Liver (tissue), 9 donors: ENCODE results near the gene ATP2C1. TPM values are rescaled to one million over a fixed set of nuclear protein-coding genes. Genes with fewer than 3 reads are reported as not detected.

ENCODE experiments used
- DNase-seq: peaks from one replicate; pipeline ENCODE4 v3.0.0-alpha.2; 2017; ENCODE audit warnings: low spot score
- H3K27ac ChIP-seq, 2 donors: one replicate each; pipeline ENCODE4 v1.7.0; 2013; ENCODE audit warnings: inconsistent platforms in 2 of 2, low read length in 2 of 2, control low read depth in 1 of 2, low read depth in 1 of 2, mild to moderate bottlenecking in 1 of 2
- H3K27me3 ChIP-seq, 4 donors: one replicate each; pipeline versions ENCODE4 v1.6.1 to v1.7.0; 2013; ENCODE audit warnings: low read length in 3 of 4, inconsistent platforms in 1 of 4, mild to moderate bottlenecking in 1 of 4, moderate library complexity in 1 of 4; ENCODE audit not compliant: control insufficient read depth in 4 of 4, insufficient read depth in 4 of 4
- H3K36me3 ChIP-seq, 4 donors: one replicate each; pipeline versions ENCODE4 v1.6.1 to v1.7.0; 2013; ENCODE audit warnings: low read length in 3 of 4, mild to moderate bottlenecking in 3 of 4, low read depth in 1 of 4, moderate library complexity in 1 of 4; ENCODE audit not compliant: control insufficient read depth in 4 of 4, insufficient read depth in 3 of 4
- H3K4me1 ChIP-seq, 4 donors: one replicate each; pipeline versions ENCODE4 v1.6.1 to v1.7.0; 2013; ENCODE audit warnings: low read length in 3 of 4, mild to moderate bottlenecking in 3 of 4, moderate library complexity in 1 of 4; ENCODE audit not compliant: control insufficient read depth in 4 of 4, insufficient read depth in 4 of 4
- H3K4me3 ChIP-seq, 3 donors: one replicate each; pipeline versions ENCODE4 v1.6.1 to v1.7.0; 2013; ENCODE audit warnings: low read length in 3 of 3, control low read depth in 1 of 3, low read depth in 1 of 3, mild to moderate bottlenecking in 1 of 3
- H3K9ac ChIP-seq, 2 donors: one replicate each; pipeline ENCODE4 v1.7.0; 2013; ENCODE audit warnings: low read length in 2 of 2, mild to moderate bottlenecking in 2 of 2, moderate library complexity in 2 of 2, control low read depth in 1 of 2, low read depth in 1 of 2
- H3K9me3 ChIP-seq, 4 donors: one replicate each; pipeline versions ENCODE4 v1.6.1 to v1.7.0; 2013; ENCODE audit warnings: low read length in 3 of 4; ENCODE audit not compliant: control insufficient read depth in 4 of 4
- ATF3 ChIP-seq: IDR thresholded peaks from 2 replicates; pipeline ENCODE4 v1.6.1; 2016; ENCODE audit warnings: antibody characterized with exemption
- CTCF ChIP-seq: fragments of 150-350 bp; IDR thresholded peaks from 2 replicates; pipeline ENCODE4 v1.5.1; 2017; ENCODE audit warnings: improper control_type of control experiment, low read depth, low read length; ENCODE audit not compliant: missing input control
- FOXA1 ChIP-seq: IDR thresholded peaks from 2 replicates; pipeline ENCODE4 v1.6.1; 2016; ENCODE audit warnings: antibody characterized with exemption
- FOXA2 ChIP-seq: IDR thresholded peaks from 2 replicates; pipeline ENCODE4 v1.6.1; 2016; ENCODE audit warnings: antibody characterized with exemption
- GABPA ChIP-seq, 2 donors: IDR thresholded peaks in 1 of 2; conservative IDR thresholded peaks in 1 of 2; 2 replicates each; pipeline ENCODE4 v1.6.1; 2016; ENCODE audit warnings: antibody characterized with exemption in 2 of 2, mild to moderate bottlenecking in 1 of 2, moderate library complexity in 1 of 2
- HNF4A ChIP-seq, 2 donors: conservative IDR thresholded peaks; 2 replicates each; pipeline ENCODE4 v1.6.1; 2016; ENCODE audit warnings: antibody characterized with exemption in 2 of 2, mild to moderate bottlenecking in 2 of 2
- HNF4G ChIP-seq: IDR thresholded peaks from 2 replicates; pipeline ENCODE4 v1.6.1; 2016; ENCODE audit warnings: antibody characterized with exemption
- SP1 ChIP-seq: IDR thresholded peaks from 2 replicates; pipeline ENCODE4 v1.6.1; 2018; ENCODE audit warnings: antibody characterized with exemption, mild to moderate bottlenecking
- WGBS: extraction: QIAGEN DNeasy Blood & Tissue Kit; methylation state at CpG from one replicate; pipeline ENCODE4 v1.1.7; 2013; 5-methylcytosine and 5-hydroxymethylcytosine counted together
- polyA plus RNA-seq, 2 donors: library from polyadenylated mRNA; stranded (reverse) in 1 of 2; unstranded in 1 of 2; fragments of 200-250 nt in 1 of 2; fragments of >200 nt in 1 of 2; fragmentation: Nextera tagmentation in 1 of 2; extraction: Ambion mirVana in 1 of 2; gene quantifications; one replicate each; pipeline versions ENCODE4 v1.2.1 to v1.2.3, GENCODE V29; 2013 to 2015
- total RNA-seq, 2 donors: library from RNA; depleted of rRNA; stranded (reverse); fragments of >200 nt; gene quantifications; one replicate each; pipeline ENCODE4 v1.2.3, GENCODE V29; 2014
- donor health status: healthy.
- donor health status: healthy.
- donor health status: healthy.
- donor health status: healthy.
- donor health status: healthy.

ATP2C1 gene
- total and polyA plus RNA-seq, 4 donors, result 10.5 to 45.1 (median 25.2) TPM

GRCh38 chr3:130907966-130908365, 14.1 kb downstream of the ATP2C1 start (continued):
- TF ChIP-seq CTCF (no peak), HNF4A (conservative IDR thresholded peaks at IDR 0.05) (no peak), ATF3 (no peak)

DNA sequence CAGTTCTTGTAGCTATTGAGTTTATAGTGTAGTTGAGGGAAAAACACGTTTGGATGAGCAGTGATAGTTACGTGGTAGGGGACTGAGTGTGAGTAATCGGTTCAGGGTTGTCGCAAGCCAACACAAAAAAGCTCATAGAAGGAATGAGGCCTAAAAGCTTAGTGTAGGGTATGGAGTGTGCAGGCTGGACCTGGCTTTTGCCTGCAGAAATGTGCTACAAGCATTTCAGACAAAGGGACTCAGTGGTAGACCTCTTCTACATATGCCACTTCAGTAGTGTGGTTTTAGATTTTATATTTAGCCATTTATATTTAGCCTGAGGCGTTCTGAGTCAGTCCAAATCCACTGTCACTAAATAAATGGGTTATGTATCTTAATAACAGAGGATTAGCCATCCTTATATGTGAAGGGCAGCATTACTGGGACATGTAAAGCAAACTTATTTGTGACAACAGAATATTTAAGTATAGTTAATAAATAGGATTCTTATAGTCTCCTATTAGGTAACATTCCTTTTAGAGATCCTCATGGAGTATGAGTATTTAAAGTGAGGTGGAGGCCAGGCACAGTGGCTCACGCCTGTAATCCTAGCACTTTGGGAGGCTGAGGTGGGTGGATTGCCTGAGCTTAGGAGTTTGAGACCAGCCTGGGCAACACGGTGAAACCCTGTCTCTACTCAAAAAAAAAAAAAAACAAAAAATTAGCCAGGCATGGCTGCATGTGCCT, 21.8 kb downstream of the ATP2C1 start:
- no peak for TF ChIP-seq CTCF
- TF ChIP-seq ATF3, result no peak
- no peak for TF ChIP-seq HNF4G
- TF ChIP-seq GABPA (IDR thresholded peaks at IDR 0.05 in 1 of 2, conservative IDR thresholded peaks at IDR 0.05 in 1 of 2), result no peak
- TF ChIP-seq FOXA1, result no peak
- H3K4me1 ChIP-seq, result no peaks in the 10 kb centered on the region
- H3K36me3 ChIP-seq, result no peaks in the 10 kb centered on the region
- no peak overlapping the region for H3K4me3 ChIP-seq
- DNase-seq, result no peak
- H3K27me3 ChIP-seq, result no peaks in the 10 kb centered on the region
- 95% methylated on average over 7 of the region's 7 CpGs for WGBS
- no peaks in the 10 kb centered on the region for H3K9me3 ChIP-seq
- H3K9ac ChIP-seq, result no peak overlapping the region
- no peak overlapping the region for H3K27ac ChIP-seq

GRCh38 chr3:130916507-130917167, 22.8 kb downstream of the ATP2C1 start:
- Histone ChIP-seq H3K4me3 (no peak overlapping the region), H3K27me3 (no peaks in the 10 kb centered on the region), H3K9me3 (no peaks in the 10 kb centered on the region), H3K36me3 (no peaks in the 10 kb centered on the region), H3K27ac (no peak overlapping the region), H3K4me1 (no peaks in the 10 kb centered on the region), H3K9ac (no peak overlapping the region)
- no peak for DNase-seq
- 94% methylated on average over 4 of the region's 4 CpGs for WGBS
- no peak for TF ChIP-seq SP1
- TF ChIP-seq FOXA1, result no peak
- TF ChIP-seq ATF3, result no peak
- no peak for TF ChIP-seq CTCF
- no peak for TF ChIP-seq FOXA2
- TF ChIP-seq GABPA (IDR thresholded peaks at IDR 0.05 in 1 of 2, conservative IDR thresholded peaks at IDR 0.05 in 1 of 2), result no peak
